Inflammatory macrophage treated with lipopolysaccharide for 4 hours (primary cell): Measurements from ENCODE around the gene EIF4G3.
"Not testable (repeated sequence)": the region's sequence is repeated elsewhere in the genome, so short reads cannot be mapped to it uniquely, and the experiment has no call there.

ENCODE experiments used
- DNase-seq: peaks from one replicate; pipeline ENCODE4 v3.0.0-alpha.2; 2020

The EIF4G3 gene

GRCh38 chr1:20932437-20932977 lies 244.2 kb downstream of the EIF4G3 start:
- DNase-seq, result peak; percentile 23

- no peak for DNase-seq
Observed at GRCh38 chr1:20931930-20932436, 244.7 kb downstream of the EIF4G3 start.

GRCh38 chr1:20930427-20930826 lies 246.3 kb downstream of the EIF4G3 start:
- no peak for DNase-seq

GRCh38 chr1:20928146-20928545 lies 248.6 kb downstream of the EIF4G3 start:
- peak; percentile 29 for DNase-seq

- DNase-seq, result no peak
Observed at GRCh38 chr1:20921285-20921684, 255.4 kb downstream of the EIF4G3 start.

GRCh38 chr1:20913242-20913641 lies 263.5 kb downstream of the EIF4G3 start:
- DNase-seq, result no peak

- not testable (repeated sequence) for DNase-seq
Observed at GRCh38 chr1:20907526-20907925, 269.2 kb downstream of the EIF4G3 start.

GRCh38 chr1:20903437-20903836 lies 273.3 kb downstream of the EIF4G3 start:
- no peak for DNase-seq

- DNase-seq, result no peak
Observed at GRCh38 chr1:20900056-20900455, 276.6 kb downstream of the EIF4G3 start.

GRCh38 chr1:20899154-20899972 lies 277.3 kb downstream of the EIF4G3 start:
- DNase-seq, result no peak

- DNase-seq, result no peak
Observed at GRCh38 chr1:20896826-20897225, 279.9 kb downstream of the EIF4G3 start.

GRCh38 chr1:20893931-20894330 lies 282.8 kb downstream of the EIF4G3 start:
- DNase-seq, result no peak

- DNase-seq, result no peak
Observed at GRCh38 chr1:20891091-20891490, 285.6 kb downstream of the EIF4G3 start.

- no peak for DNase-seq
Observed at GRCh38 chr1:20887246-20887645, 289.5 kb downstream of the EIF4G3 start.

GRCh38 chr1:20885121-20885520 lies 291.6 kb downstream of the EIF4G3 start:
- no peak for DNase-seq

- DNase-seq, result no peak
Observed at GRCh38 chr1:20884513-20884912, 292.2 kb downstream of the EIF4G3 start.

GRCh38 chr1:20883766-20884165 lies 292.9 kb downstream of the EIF4G3 start:
- DNase-seq, result no peak

GRCh38 chr1:20882837-20883236 lies 293.9 kb downstream of the EIF4G3 start:
- DNase-seq, result no peak

- DNase-seq, result no peak
Observed at GRCh38 chr1:20878799-20879198, 297.9 kb downstream of the EIF4G3 start.

- DNase-seq, result no peak
Observed at GRCh38 chr1:20875198-20875973, 301.3 kb downstream of the EIF4G3 start.

- no peak for DNase-seq
Observed at GRCh38 chr1:20873311-20873710, 303.4 kb downstream of the EIF4G3 start.

- no peak for DNase-seq
Observed at GRCh38 chr1:20871419-20871818, 305.3 kb downstream of the EIF4G3 start.

GRCh38 chr1:20870718-20871117 lies 306.0 kb downstream of the EIF4G3 start:
- DNase-seq, result no peak

- DNase-seq, result no peak
Observed at GRCh38 chr1:20868263-20868662, 308.4 kb downstream of the EIF4G3 start.
